ENCODE data around the gene CORIN. TPM values are rescaled to one million over a fixed set of nuclear protein-coding genes. Genes with fewer than 3 reads are reported as not detected.
"Not testable (repeated sequence)": the region's sequence is repeated elsewhere in the genome, so short reads cannot be mapped to it uniquely, and the experiment has no call there.

The CORIN gene
- total RNA-seq, 1 experiment from 2014 or later: 0.07 TPM

DNA sequence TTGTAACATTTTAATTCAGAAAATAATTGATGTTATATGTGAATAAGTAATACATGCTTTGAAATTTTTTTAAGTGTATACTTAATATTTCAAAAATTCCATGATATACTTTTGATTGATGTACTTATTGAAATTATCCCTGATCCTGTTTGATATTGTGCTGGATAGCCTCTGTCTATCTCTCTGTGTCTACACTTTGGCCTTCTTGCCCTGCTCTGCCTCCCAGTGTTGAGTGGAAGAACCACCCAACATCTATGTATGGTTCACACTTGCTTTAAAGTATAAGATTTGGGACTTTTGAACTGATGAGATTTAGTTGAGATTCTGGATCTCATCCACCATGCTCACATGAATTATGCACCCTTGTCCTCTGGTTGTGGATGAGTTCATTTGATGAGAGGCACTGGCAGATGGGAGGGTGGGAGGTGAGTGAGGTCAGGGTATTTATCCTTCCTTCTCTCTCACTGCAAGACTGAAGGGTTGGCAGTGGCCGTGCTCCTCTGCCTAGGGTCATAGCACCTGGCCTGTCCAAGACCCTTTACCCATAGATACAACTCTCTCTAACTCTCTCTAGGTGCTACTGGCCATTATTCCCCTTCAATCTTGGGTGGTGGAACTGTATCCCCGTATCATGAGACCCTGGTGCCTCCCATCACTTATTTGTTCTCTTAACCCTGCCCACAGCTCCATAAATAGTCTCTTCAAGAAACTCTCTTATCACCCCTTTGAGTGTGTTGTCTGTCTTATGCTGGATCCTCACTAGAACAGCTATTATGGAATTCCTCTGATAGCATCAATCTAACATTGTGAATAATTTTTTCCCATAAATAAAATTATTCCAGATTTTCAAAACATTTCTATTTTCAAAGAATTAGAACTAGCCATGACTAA is 75.2 kb downstream of the CORIN start:
- no peak for DNase-seq
- Mint-ChIP-seq H3K4me3 (ENCODE audit: low read depth, unreplicated experiment) (no peak overlapping the region), H3K4me1 (ENCODE audit: low read depth, unreplicated experiment) (no peaks in the 10 kb centered on the region), H3K27me3 (ENCODE audit: unreplicated experiment) (peaks cover 3% of the 10 kb centered on the region), H3K36me3 (ENCODE audit: insufficient read depth, unreplicated experiment) (no peaks in the 10 kb centered on the region), H3K9me3 (ENCODE audit: low read depth, unreplicated experiment) (no peaks in the 10 kb centered on the region), H3K27ac (ENCODE audit: unreplicated experiment) (no peak overlapping the region)
- CTCF ChIA-PET: no interaction called here
- TF ChIP-seq, protein P1, sequence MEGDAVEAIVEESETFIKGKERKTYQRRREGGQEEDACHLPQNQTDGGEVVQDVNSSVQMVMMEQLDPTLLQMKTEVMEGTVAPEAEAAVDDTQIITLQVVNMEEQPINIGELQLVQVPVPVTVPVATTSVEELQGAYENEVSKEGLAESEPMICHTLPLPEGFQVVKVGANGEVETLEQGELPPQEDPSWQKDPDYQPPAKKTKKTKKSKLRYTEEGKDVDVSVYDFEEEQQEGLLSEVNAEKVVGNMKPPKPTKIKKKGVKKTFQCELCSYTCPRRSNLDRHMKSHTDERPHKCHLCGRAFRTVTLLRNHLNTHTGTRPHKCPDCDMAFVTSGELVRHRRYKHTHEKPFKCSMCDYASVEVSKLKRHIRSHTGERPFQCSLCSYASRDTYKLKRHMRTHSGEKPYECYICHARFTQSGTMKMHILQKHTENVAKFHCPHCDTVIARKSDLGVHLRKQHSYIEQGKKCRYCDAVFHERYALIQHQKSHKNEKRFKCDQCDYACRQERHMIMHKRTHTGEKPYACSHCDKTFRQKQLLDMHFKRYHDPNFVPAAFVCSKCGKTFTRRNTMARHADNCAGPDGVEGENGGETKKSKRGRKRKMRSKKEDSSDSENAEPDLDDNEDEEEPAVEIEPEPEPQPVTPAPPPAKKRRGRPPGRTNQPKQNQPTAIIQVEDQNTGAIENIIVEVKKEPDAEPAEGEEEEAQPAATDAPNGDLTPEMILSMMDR (IDR thresholded peaks at IDR 0.05; ENCODE audit: unreplicated experiment): no peak
- intact Hi-C loops (cut with micrococcal nuclease; ENCODE audit: unreplicated experiment): no loop called here
- no TSS peak for BruUV-seq (replicated peaks)

DNA sequence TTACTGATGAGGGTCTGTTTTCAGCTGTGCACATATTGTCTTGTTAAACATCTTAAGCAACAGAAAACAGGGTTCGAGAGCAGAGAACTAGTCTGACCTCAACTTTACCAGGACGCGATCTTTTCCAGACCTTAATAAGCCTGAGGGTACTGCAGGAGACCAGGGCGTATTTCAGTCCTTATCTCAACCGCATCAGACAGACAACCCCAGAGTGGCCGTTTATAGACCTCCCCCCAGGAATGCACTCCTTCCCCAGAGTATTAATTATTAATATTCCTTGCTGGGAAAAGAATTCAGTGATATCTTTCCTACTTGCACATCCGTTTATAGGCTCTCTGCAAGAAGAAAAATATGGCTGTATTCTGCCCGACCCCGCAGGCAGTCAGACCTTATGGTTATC is 84.6 kb downstream of the CORIN start:
- CTCF ChIA-PET; H3K27me3 Mint-ChIP-seq (ENCODE audit: unreplicated experiment); H3K27ac Mint-ChIP-seq (ENCODE audit: unreplicated experiment); intact Hi-C loops (cut with micrococcal nuclease; ENCODE audit: unreplicated experiment); H3K9me3 Mint-ChIP-seq (ENCODE audit: low read depth, unreplicated experiment); H3K36me3 Mint-ChIP-seq (ENCODE audit: insufficient read depth, unreplicated experiment); H3K4me1 Mint-ChIP-seq (ENCODE audit: low read depth, unreplicated experiment); H3K4me3 Mint-ChIP-seq (ENCODE audit: low read depth, unreplicated experiment); DNase-seq; BruUV-seq (replicated peaks): not testable (repeated sequence)

DNA sequence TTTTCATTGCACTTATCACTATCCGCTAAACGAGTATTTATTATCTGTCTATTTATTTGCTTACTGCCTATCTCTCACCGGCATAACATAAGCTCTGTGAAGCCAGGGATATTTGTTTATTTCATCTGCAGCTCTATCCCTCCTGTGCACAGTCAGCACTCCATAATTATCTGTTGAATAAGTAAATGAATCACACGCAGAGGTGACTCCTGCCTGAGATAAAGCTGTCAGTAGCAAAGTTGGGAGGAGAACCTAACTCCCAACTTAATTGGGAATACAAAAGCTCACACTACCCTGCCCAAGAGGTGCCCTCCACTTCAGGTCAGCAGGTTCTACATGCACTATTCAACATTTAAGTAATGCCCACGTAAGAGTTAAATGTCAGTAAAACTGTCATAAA is 85.7 kb downstream of the CORIN start:
- no TSS peak for BruUV-seq (replicated peaks)
- intact Hi-C loops (cut with micrococcal nuclease; ENCODE audit: unreplicated experiment): no loop called here
- no peak for DNase-seq
- Mint-ChIP-seq H3K4me1 (ENCODE audit: low read depth, unreplicated experiment) (no peaks in the 10 kb centered on the region), H3K27ac (ENCODE audit: unreplicated experiment) (no peak overlapping the region), H3K27me3 (ENCODE audit: unreplicated experiment) (no peaks in the 10 kb centered on the region), H3K9me3 (ENCODE audit: low read depth, unreplicated experiment) (peaks cover 3% of the 10 kb centered on the region), H3K36me3 (ENCODE audit: insufficient read depth, unreplicated experiment) (no peaks in the 10 kb centered on the region), H3K4me3 (ENCODE audit: low read depth, unreplicated experiment) (no peak overlapping the region)
- TF ChIP-seq, protein P1 (IDR thresholded peaks at IDR 0.05; ENCODE audit: unreplicated experiment): no peak
- CTCF ChIA-PET: no interaction called here

DNA sequence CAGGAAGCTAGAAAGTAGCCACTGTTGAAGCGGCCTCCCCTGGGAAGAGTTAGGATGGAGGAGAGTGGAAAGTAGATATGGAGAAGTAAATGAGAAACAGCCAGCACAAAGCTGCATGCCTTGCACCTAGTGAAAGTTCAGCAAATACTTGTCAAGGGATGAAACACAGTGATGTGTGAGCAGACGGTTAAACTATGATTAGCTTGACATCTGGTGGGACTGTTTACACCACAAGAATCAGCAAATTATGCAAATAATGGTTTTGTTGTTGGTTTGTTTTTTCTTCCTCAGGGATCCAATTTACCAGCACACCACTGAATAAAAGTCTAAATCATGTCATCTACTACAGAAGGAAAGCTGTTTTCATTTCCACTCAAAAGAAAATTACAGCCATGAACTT is 87.1 kb downstream of the CORIN start:
- Mint-ChIP-seq H3K36me3 (ENCODE audit: insufficient read depth, unreplicated experiment) (no peaks in the 10 kb centered on the region), H3K9me3 (ENCODE audit: low read depth, unreplicated experiment) (peaks cover 3% of the 10 kb centered on the region), H3K4me1 (ENCODE audit: low read depth, unreplicated experiment) (no peaks in the 10 kb centered on the region), H3K27me3 (ENCODE audit: unreplicated experiment) (no peaks in the 10 kb centered on the region), H3K27ac (ENCODE audit: unreplicated experiment) (no peak overlapping the region), H3K4me3 (ENCODE audit: low read depth, unreplicated experiment) (no peak overlapping the region)
- CTCF ChIA-PET: no interaction called here
- DNase-seq: no peak
- no TSS peak for BruUV-seq (replicated peaks)
- TF ChIP-seq, protein P1 (IDR thresholded peaks at IDR 0.05; ENCODE audit: unreplicated experiment): no peak
- intact Hi-C loops (cut with micrococcal nuclease; ENCODE audit: unreplicated experiment): no loop called here

DNA sequence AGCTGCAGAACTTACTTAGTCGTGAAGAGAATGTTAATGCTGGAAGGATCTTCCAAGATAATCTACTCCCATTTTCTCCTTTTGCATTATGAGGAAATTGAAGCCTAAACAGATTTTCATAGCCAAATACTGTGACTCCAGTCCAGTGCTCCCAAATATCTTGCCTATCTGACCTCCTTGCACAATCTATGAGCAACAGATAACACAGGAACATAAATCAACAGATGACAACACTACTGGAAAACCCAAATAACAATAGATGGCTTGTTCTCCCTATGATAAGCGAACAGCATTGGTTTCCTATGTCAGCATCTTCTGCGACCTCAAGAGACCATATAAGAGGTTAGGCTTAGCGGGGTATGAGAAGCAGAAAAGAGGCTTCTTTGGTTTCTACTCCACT is 88.0 kb downstream of the CORIN start:
- no peaks in the 10 kb centered on the region for H3K36me3 Mint-ChIP-seq (ENCODE audit: insufficient read depth, unreplicated experiment)
- no peak for DNase-seq
- peaks cover 3% of the 10 kb centered on the region for H3K9me3 Mint-ChIP-seq (ENCODE audit: low read depth, unreplicated experiment)
- no peaks in the 10 kb centered on the region for H3K27me3 Mint-ChIP-seq (ENCODE audit: unreplicated experiment)
- no TSS peak for BruUV-seq (replicated peaks)
- intact Hi-C loops (cut with micrococcal nuclease; ENCODE audit: unreplicated experiment): no loop called here
- H3K27ac Mint-ChIP-seq (ENCODE audit: unreplicated experiment): no peak overlapping the region
- H3K4me3 Mint-ChIP-seq (ENCODE audit: low read depth, unreplicated experiment): no peak overlapping the region
- CTCF ChIA-PET: no interaction called here
- no peaks in the 10 kb centered on the region for H3K4me1 Mint-ChIP-seq (ENCODE audit: low read depth, unreplicated experiment)
- TF ChIP-seq, protein P1 (IDR thresholded peaks at IDR 0.05; ENCODE audit: unreplicated experiment): no peak
